A549 (cell line): Measurements from ENCODE around the gene STAM. TPM values are rescaled to one million over a fixed set of nuclear protein-coding genes. Genes with fewer than 3 reads are reported as not detected.
A peak's percentile ranks its signal among the peaks of the same experiment; 100 is the strongest.

Source experiments
- ATAC-seq, 2 experiments: fragments of 200-7000 bp in 1 of 2; fragments of >200 bp in 1 of 2; cut with Nextera tagmentation in 1 of 2; cut with Tn5 transposase in 1 of 2; 3 replicates each; pipeline versions ENCODE4 v1.8.0 to v1.9.1; 2018 to 2020; ENCODE audit warnings: mild to moderate bottlenecking in 1 of 2, moderate library complexity in 1 of 2
- CTCF ChIA-PET: fragments of 300-600 bp; sonication (Branson Sonifier 250); formaldehyde crosslinking; extraction: SDS; loops from one replicate; lab custom pipeline; 2021; ENCODE audit warnings: antibody characterized with exemption, inconsistent platforms; lab: Yijun Ruan, JAX
- POLR2A ChIA-PET: fragments of 350-600 bp; formaldehyde crosslinking; extraction: SDS; loops from one replicate; lab custom pipeline; 2021; ENCODE audit warnings: antibody characterized with exemption, inconsistent platforms; lab: Yijun Ruan, JAX
- DNase-seq, 2 experiments: peaks; one replicate each; pipeline versions ENCODE4 v3.0.0 to v3.0.0-alpha.2; 2011 to 2016; ENCODE audit warnings: low read depth in 1 of 2, low spot score in 1 of 2
- FAIRE-seq: peaks from 2 replicates; lab custom pipeline; 2011; peaks lifted over from hg19 to GRCh38; lab: Jason Lieb, UNC
- H3K27ac ChIP-seq, 2 experiments: fragments of >200 bp; sonication (Bioruptor Twin); formaldehyde crosslinking; 3 replicates each; pipeline ENCODE4 v1.5.1; 2016 to 2017
- H3K4me1 ChIP-seq: fragments of >200 bp; sonication (Bioruptor Twin); formaldehyde crosslinking; 3 replicates; pipeline ENCODE4 v1.6.1; 2016
- H3K4me2 ChIP-seq: fragments of >200 bp; sonication (Bioruptor Twin); formaldehyde crosslinking; 3 replicates; pipeline ENCODE4 v1.6.1; 2016
- H3K4me3 ChIP-seq: fragments of >200 bp; sonication (Bioruptor Twin); formaldehyde crosslinking; 3 replicates; pipeline ENCODE4 v1.5.1; 2016
- H3K9me3 ChIP-seq: fragments of >200 bp; sonication (Bioruptor Twin); formaldehyde crosslinking; 3 replicates; pipeline ENCODE4 v1.6.1; 2016
- CBX8 ChIP-seq: fragments of 200-600 bp; sonication (generic); IDR thresholded peaks from 2 replicates; pipeline ENCODE4 v1.6.1; 2016
- CEBPB ChIP-seq, 2 experiments: fragments of >200 bp in 1 of 2; sonication (Bioruptor Twin) in 1 of 2; formaldehyde crosslinking in 1 of 2; IDR thresholded peaks; 2 replicates each; pipeline ENCODE4 v1.6.1; 2012 to 2016
- CHD2 ChIP-seq: fragments of 150-350 bp; IDR thresholded peaks from 2 replicates; pipeline ENCODE4 v1.6.1; 2014; ENCODE audit warnings: low read length; ENCODE audit not compliant: partially characterized antibody
- CHD4 ChIP-seq: fragments of 200-600 bp; sonication (generic); IDR thresholded peaks from 2 replicates; pipeline ENCODE4 v1.6.1; 2016; ENCODE audit warnings: antibody characterized with exemption, mild to moderate bottlenecking, borderline replicate concordance
- EHF ChIP-seq: fragments of 250-450 bp; sonication (Bioruptor Pico); IDR thresholded peaks from 2 replicates; pipeline ENCODE4 v1.5.0; 2020; ENCODE audit warnings: mild to moderate bottlenecking
- EP300 ChIP-seq, 2 experiments: fragments of >200 bp; sonication (Bioruptor Twin); formaldehyde crosslinking; IDR thresholded peaks; 2 replicates in 1 of 2; 3 replicates in 1 of 2; pipeline ENCODE4 v1.6.1; 2016 to 2017
- FOSB ChIP-seq: fragments of 250-450 bp; sonication (Bioruptor Pico); IDR thresholded peaks from 2 replicates; pipeline ENCODE4 v1.5.0; 2020; ENCODE audit warnings: mild to moderate bottlenecking, moderate library complexity
- FOSL2 ChIP-seq, 2 experiments: fragments of 450-650 bp in 1 of 2; fragments of >200 bp in 1 of 2; sonication (Bioruptor Twin) in 1 of 2; formaldehyde crosslinking; IDR thresholded peaks; 2 replicates each; pipeline versions ENCODE4 v1.5.0 to v1.6.1; 2016 to 2020; ENCODE audit warnings: mild to moderate bottlenecking in 1 of 2, moderate library complexity in 1 of 2
- GATA3 ChIP-seq: IDR thresholded peaks from 2 replicates; pipeline ENCODE4 v1.6.1; 2012; ENCODE audit warnings: borderline replicate concordance
- HDAC2 ChIP-seq: fragments of 200-600 bp; sonication (generic); IDR thresholded peaks from 2 replicates; pipeline ENCODE4 v1.6.1; 2016
- HMGXB4 ChIP-seq: fragments of 250-450 bp; sonication (Bioruptor Pico); IDR thresholded peaks from 2 replicates; pipeline ENCODE4 v1.5.0; 2021; ENCODE audit warnings: mild to moderate bottlenecking, moderate library complexity, borderline replicate concordance
- HOXA7 ChIP-seq: fragments of 250-450 bp; sonication (Bioruptor Pico); IDR thresholded peaks from 2 replicates; pipeline ENCODE4 v1.5.0; 2020; ENCODE audit warnings: mild to moderate bottlenecking, moderate library complexity
- HOXB5 ChIP-seq: fragments of 250-450 bp; sonication (Bioruptor Pico); IDR thresholded peaks from 2 replicates; pipeline ENCODE4 v1.5.0; 2020; ENCODE audit warnings: mild to moderate bottlenecking, moderate library complexity
- JUN ChIP-seq, 2 experiments: fragments of >200 bp; sonication (Bioruptor Twin); formaldehyde crosslinking; IDR thresholded peaks; 2 replicates in 1 of 2; 3 replicates in 1 of 2; pipeline ENCODE4 v1.6.1; 2016 to 2017
- MAZ ChIP-seq: fragments of 150-350 bp; IDR thresholded peaks from 2 replicates; pipeline ENCODE4 v1.6.1; 2014; ENCODE audit warnings: antibody characterized with exemption, low read depth, low read length, borderline replicate concordance
- MYC ChIP-seq: IDR thresholded peaks from 2 replicates; pipeline ENCODE4 v1.6.1; 2012; ENCODE audit warnings: mild to moderate bottlenecking, inconsistent platforms, low read length, improper control_type of control experiment, borderline replicate concordance
- NPAS2 ChIP-seq: fragments of 250-450 bp; sonication (Bioruptor Pico); IDR thresholded peaks from 2 replicates; pipeline ENCODE4 v1.8.0; 2022; ENCODE audit warnings: mild to moderate bottlenecking, moderate library complexity, borderline replicate concordance
- NR3C1 ChIP-seq: fragments of >200 bp; sonication (Bioruptor Twin); formaldehyde crosslinking; IDR thresholded peaks from 3 replicates; pipeline ENCODE4 v1.6.1; 2017
- PBX3 ChIP-seq: IDR thresholded peaks from 2 replicates; pipeline ENCODE4 v1.6.1; 2012
- PHF8 ChIP-seq: fragments of 200-600 bp; sonication (generic); IDR thresholded peaks from 2 replicates; pipeline ENCODE4 v1.6.1; 2016; ENCODE audit warnings: low read depth, mild to moderate bottlenecking, antibody characterized with exemption, moderate library complexity, borderline replicate concordance
- POLR2AphosphoS2 ChIP-seq: conservative IDR thresholded peaks from 2 replicates; pipeline ENCODE4 v1.6.1; 2012; ENCODE audit warnings: low read length, improper control_type of control experiment, inconsistent platforms
- RARB ChIP-seq: fragments of 250-450 bp; sonication (Bioruptor Pico); IDR thresholded peaks from 2 replicates; pipeline ENCODE4 v1.8.0; 2021; ENCODE audit warnings: mild to moderate bottlenecking, moderate library complexity
- REST ChIP-seq: fragments of 200-600 bp; sonication (generic); IDR thresholded peaks from 2 replicates; pipeline ENCODE4 v1.6.1; 2016; ENCODE audit warnings: antibody characterized with exemption, mild to moderate bottlenecking, moderate library complexity
- RFX5 ChIP-seq: fragments of 450-650 bp; IDR thresholded peaks from 2 replicates; pipeline ENCODE4 v1.7.1; 2014; ENCODE audit warnings: antibody characterized with exemption, mild to moderate bottlenecking, moderate library complexity
- RNF2 ChIP-seq: fragments of 200-600 bp; sonication (generic); IDR thresholded peaks from 2 replicates; pipeline ENCODE4 v1.6.1; 2016; ENCODE audit warnings: low read depth, mild to moderate bottlenecking, antibody characterized with exemption, moderate library complexity, borderline replicate concordance
- SREBF2 ChIP-seq: fragments of 450-650 bp; IDR thresholded peaks from 2 replicates; pipeline ENCODE4 v1.6.1; 2014; ENCODE audit warnings: mild to moderate bottlenecking, moderate library complexity
- TFCP2L1 ChIP-seq: fragments of 250-450 bp; sonication (Bioruptor Pico); IDR thresholded peaks from 2 replicates; pipeline ENCODE4 v1.5.0; 2021; ENCODE audit warnings: mild to moderate bottlenecking
- ZFP36 ChIP-seq: fragments of 450-650 bp; IDR thresholded peaks from 2 replicates; pipeline ENCODE4 v1.6.1; 2014; ENCODE audit warnings: borderline replicate concordance; ENCODE audit not compliant: partially characterized antibody
- ZNF302 ChIP-seq: fragments of 250-450 bp; sonication (Bioruptor Pico); IDR thresholded peaks from 2 replicates; pipeline ENCODE4 v1.9.0; 2021; ENCODE audit warnings: inconsistent platforms, mild to moderate bottlenecking, moderate library complexity
- ZSCAN20 ChIP-seq: fragments of 250-450 bp; sonication (Bioruptor Pico); IDR thresholded peaks from 2 replicates; pipeline ENCODE4 v1.8.0; 2022; ENCODE audit warnings: mild to moderate bottlenecking, moderate library complexity
- WGBS: methylation state at CpG from one replicate; pipeline ENCODE4 v1.1.6; 2017; ENCODE audit errors: missing lambda C conversion rate; 5-methylcytosine and 5-hydroxymethylcytosine counted together
- polyA plus RNA-seq, 4 experiments: library from polyadenylated mRNA; depleted of rRNA in 3 of 4; stranded (reverse); fragments of >200 nt; fragmentation: RNase III in 1 of 4; extraction: RNeasy Plus Mini Kit Qiagen cat#74134 plus additional on column Dnase treatment in 1 of 4; gene quantifications; 2 replicates in 3 of 4; 3 replicates in 1 of 4; pipeline ENCODE4 v1.2.3, GENCODE V29; 2011 to 2017
- TF ChIP-seq, protein P1 (sequence below): fragments of 250-450 bp; sonication (Bioruptor Pico); IDR thresholded peaks from 2 replicates; pipeline ENCODE4 v1.5.0; 2020; ENCODE audit warnings: low read depth, mild to moderate bottlenecking, moderate library complexity

The STAM gene
- polyA plus RNA-seq, 2 of the 4 experiments (the other 2 are of a cell fraction): 24.4 to 51.7 TPM

DNA sequence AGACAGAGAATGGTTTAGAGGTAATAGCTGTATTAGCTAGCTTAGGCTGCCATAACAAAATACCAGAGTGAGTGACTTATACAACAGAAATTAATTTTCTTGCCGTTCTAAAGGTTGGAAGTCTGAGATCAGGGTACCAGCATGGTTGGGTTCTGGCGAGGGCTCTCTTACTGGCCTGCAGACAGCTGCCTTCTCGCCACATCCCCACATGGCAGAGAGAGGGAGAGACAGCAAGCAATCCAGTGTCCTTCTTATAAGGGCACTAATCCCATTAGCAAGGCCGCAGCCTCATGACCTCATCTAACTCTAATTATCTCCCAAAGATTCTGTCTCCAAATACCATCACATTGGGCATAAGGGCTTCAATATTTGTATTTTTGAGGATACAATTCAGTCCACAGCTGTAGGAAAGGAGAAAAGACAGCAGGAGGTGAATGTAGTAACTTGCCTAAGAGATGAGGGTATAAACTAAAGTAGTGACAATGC, 3.6 kb upstream of the STAM start:
- H3K27ac ChIP-seq: no peak overlapping the region
- H3K4me2 ChIP-seq: no peak overlapping the region
- POLR2A ChIA-PET: no interaction called here
- CTCF ChIA-PET: interaction anchor here (0.7 to 1.3 kb wide), 3 partner anchors 23 to 96 kb away, joined by 3 to 4 read pairs (median 4); partner anchors contain the start of gene HACD1
- WGBS: 94% methylated on average over 4 of the region's 4 CpGs
- no peak for ATAC-seq
- TF ChIP-seq RNF2 (no peak), EHF (no peak), CHD2 (no peak), ZSCAN20 (CRISPR knock-in tag) (no peak), GATA3 (no peak), RARB (CRISPR knock-in tag) (no peak), POLR2AphosphoS2 (no peak), CHD4 (no peak), CBX8 (no peak), FOSB (CRISPR knock-in tag) (no peak), ZFP36 (no peak), NPAS2 (CRISPR knock-in tag) (no peak), SREBF2 (no peak)
- DNase-seq: no peak
- H3K4me3 ChIP-seq: no peak overlapping the region
- peaks cover 20% of the 10 kb centered on the region for H3K4me1 ChIP-seq
- H3K9me3 ChIP-seq: no peaks in the 10 kb centered on the region
- no peak for FAIRE-seq

DNA sequence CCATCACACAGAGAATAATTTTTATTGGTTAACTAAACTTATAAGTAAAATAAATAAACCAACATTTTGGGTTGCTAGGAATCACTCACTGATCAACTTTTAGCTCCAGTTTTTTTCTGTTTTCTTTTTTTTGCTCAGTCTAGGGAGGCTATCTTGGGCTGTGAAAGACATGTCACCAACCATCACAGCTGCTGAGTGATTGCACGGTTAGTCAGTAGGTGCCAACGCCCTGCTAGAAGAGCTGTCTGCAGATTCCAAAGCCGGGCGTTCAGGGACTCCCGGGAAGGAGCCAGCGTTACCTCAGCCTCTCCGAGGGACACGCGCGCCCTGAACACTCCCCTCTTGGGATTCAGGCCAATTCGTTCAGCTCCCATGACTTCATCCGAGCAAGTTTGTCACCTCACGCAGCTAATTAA, 604 bp upstream of the STAM start:
- no peaks in the 10 kb centered on the region for H3K9me3 ChIP-seq
- WGBS: 2% methylated on average over 13 of the region's 13 CpGs
- POLR2A ChIA-PET: interaction anchor here (0.6 to 2.3 kb wide), 10 partner anchors 13 to 1783 kb away, joined by 3 to 53 read pairs (median 5); partner anchors contain the start of genes ARL5B, HACD1 and MINDY3
- peaks cover 30% of the 10 kb centered on the region for H3K4me1 ChIP-seq
- peak overlapping the region; percentile 93 for H3K4me2 ChIP-seq
- peak; percentile 74 to 87 for DNase-seq
- peak; percentile 90 to 93 for ATAC-seq
- no peak for FAIRE-seq
- peak overlapping the region; percentile 96 to 97 for H3K27ac ChIP-seq
- H3K4me3 ChIP-seq: peak overlapping the region; percentile 91
- CTCF ChIA-PET: interaction anchor here (0.5 to 3.2 kb wide), 8 partner anchors 9 to 607 kb away, joined by 3 to 13 read pairs (median 4); partner anchors contain the start of gene HACD1
- TF ChIP-seq EP300 (IDR thresholded peaks at IDR 0.05) (no peak), CEBPB (IDR thresholded peaks at IDR 0.05) (no peak), JUN (IDR thresholded peaks at IDR 0.05) (no peak), CHD2 (no peak), HOXB5 (CRISPR knock-in tag) (no peak), ZNF302 (no peak), HDAC2 (no peak), RFX5 (no peak), EHF (no peak), MAZ (no peak), GATA3 (no peak), FOSL2 (IDR thresholded peaks at IDR 0.05) (no peak), FOSL2 (CRISPR knock-in tag; IDR thresholded peaks at IDR 0.05) (peak; percentile 52), HOXA7 (CRISPR knock-in tag) (0 out of 2 replicates have a peak, but pooled peaks have one; percentile 53), TFCP2L1 (CRISPR knock-in tag) (no peak), PHF8 (0 out of 2 replicates have a peak, but pooled peaks have one; percentile 48), MYC (no peak), NR3C1 (no peak), HMGXB4 (no peak), REST (no peak), PBX3 (no peak)
- TF ChIP-seq, protein P1, sequence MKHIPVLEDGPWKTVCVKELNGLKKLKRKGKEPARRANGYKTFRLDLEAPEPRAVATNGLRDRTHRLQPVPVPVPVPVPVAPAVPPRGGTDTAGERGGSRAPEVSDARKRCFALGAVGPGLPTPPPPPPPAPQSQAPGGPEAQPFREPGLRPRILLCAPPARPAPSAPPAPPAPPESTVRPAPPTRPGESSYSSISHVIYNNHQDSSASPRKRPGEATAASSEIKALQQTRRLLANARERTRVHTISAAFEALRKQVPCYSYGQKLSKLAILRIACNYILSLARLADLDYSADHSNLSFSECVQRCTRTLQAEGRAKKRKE: no peak
